Calu3 (cell line): ENCODE data around the gene NDUFA5. TPM values are rescaled to one million over a fixed set of nuclear protein-coding genes. Genes with fewer than 3 reads are reported as not detected.
"Not testable (repeated sequence)": the region's sequence is repeated elsewhere in the genome, so short reads cannot be mapped to it uniquely, and the experiment has no call there.

Experiments used
- BruUV-seq: library from RNA; stranded (reverse); fragments of 400-500 nt; replicated peaks from 2 replicates; lab custom pipeline; 2021; lab: Mats Ljungman, UMichigan
- CTCF ChIA-PET: fragments of 300-600 bp; sonication (Branson Sonifier 250); formaldehyde crosslinking; loops from one replicate; lab custom pipeline; 2022; ENCODE audit warnings: antibody characterized with exemption; lab: Charles Lee
- DNase-seq: peaks from one replicate; pipeline ENCODE4 v3.0.0; 2022
- H3K27ac Mint-ChIP-seq: one replicate; pipeline ENCODE4 v1.8.0; 2022; ENCODE audit warnings: mixed read lengths; ENCODE audit not compliant: unreplicated experiment
- H3K27me3 Mint-ChIP-seq: one replicate; pipeline ENCODE4 v1.8.0; 2022; ENCODE audit warnings: mixed read lengths; ENCODE audit not compliant: unreplicated experiment
- H3K36me3 Mint-ChIP-seq: one replicate; pipeline ENCODE4 v1.8.0; 2022; ENCODE audit warnings: mild to moderate bottlenecking, moderate library complexity, mixed read lengths; ENCODE audit not compliant: insufficient read depth, unreplicated experiment
- H3K4me1 Mint-ChIP-seq: one replicate; pipeline ENCODE4 v1.8.0; 2022; ENCODE audit warnings: mild to moderate bottlenecking, low read depth, mixed read lengths; ENCODE audit not compliant: unreplicated experiment
- H3K4me3 Mint-ChIP-seq: one replicate; pipeline ENCODE4 v1.8.0; 2022; ENCODE audit warnings: mild to moderate bottlenecking, low read depth, moderate library complexity, mixed read lengths; ENCODE audit not compliant: unreplicated experiment
- H3K9me3 Mint-ChIP-seq: one replicate; pipeline ENCODE4 v1.8.0; 2022; ENCODE audit warnings: low read depth, mixed read lengths; ENCODE audit not compliant: unreplicated experiment
- intact Hi-C: fragments of 100-400 bp; cut with micrococcal nuclease; formaldehyde crosslinking; loops from one replicate; pipeline ENCODE4 v1.10.0; 2022; ENCODE audit not compliant: unreplicated experiment
- total RNA-seq: library from RNA; stranded (reverse); gene quantifications from 2 replicates; pipeline ENCODE4 v1.2.3, GENCODE V29; 2022
- TF ChIP-seq, protein P1 (sequence below): fragments of 200-600 bp; IDR thresholded peaks from one replicate; pipeline ENCODE4 v1.8.0; 2022; ENCODE audit warnings: antibody characterized with exemption; ENCODE audit not compliant: unreplicated experiment

NDUFA5 gene
- total RNA-seq, 1 experiment from 2014 or later: 75.1 TPM

DNA sequence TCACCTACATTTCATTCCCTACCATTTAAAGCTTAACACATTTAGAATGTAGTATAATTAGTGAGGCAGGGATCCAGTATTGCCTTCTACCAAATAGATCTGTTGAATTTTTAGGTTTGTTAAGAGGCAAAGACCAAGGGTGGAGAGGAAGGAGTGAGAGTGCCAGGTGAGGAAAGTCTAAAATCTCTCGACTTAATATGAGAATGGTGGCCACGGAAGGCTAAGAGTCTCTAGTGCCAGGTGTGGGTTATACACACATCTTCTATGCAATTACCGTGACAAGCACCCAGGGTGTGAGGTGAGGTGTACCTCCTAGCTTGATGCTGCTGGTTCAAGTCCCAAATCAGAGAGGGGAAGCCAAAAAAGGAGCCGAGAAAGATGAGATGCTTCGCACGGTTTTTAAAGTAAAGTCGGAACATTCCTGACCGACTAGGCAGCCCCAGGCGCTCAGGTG is 23.7 kb downstream of the NDUFA5 start:
- H3K4me1 Mint-ChIP-seq: peaks cover 8% of the 10 kb centered on the region
- TF ChIP-seq, protein P1, sequence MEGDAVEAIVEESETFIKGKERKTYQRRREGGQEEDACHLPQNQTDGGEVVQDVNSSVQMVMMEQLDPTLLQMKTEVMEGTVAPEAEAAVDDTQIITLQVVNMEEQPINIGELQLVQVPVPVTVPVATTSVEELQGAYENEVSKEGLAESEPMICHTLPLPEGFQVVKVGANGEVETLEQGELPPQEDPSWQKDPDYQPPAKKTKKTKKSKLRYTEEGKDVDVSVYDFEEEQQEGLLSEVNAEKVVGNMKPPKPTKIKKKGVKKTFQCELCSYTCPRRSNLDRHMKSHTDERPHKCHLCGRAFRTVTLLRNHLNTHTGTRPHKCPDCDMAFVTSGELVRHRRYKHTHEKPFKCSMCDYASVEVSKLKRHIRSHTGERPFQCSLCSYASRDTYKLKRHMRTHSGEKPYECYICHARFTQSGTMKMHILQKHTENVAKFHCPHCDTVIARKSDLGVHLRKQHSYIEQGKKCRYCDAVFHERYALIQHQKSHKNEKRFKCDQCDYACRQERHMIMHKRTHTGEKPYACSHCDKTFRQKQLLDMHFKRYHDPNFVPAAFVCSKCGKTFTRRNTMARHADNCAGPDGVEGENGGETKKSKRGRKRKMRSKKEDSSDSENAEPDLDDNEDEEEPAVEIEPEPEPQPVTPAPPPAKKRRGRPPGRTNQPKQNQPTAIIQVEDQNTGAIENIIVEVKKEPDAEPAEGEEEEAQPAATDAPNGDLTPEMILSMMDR: no peak
- peak overlapping the region; percentile 99 for H3K27ac Mint-ChIP-seq
- no peak for DNase-seq
- CTCF ChIA-PET: interaction anchor here (0.6 to 1.8 kb wide), 6 partner anchors 39 to 623 kb away, joined by 3 to 10 read pairs (median 6); no protein-coding TSS in a partner anchor
- intact Hi-C loops: no loop called here
- H3K36me3 Mint-ChIP-seq: peaks cover 22% of the 10 kb centered on the region
- no TSS peak for BruUV-seq
- H3K27me3 Mint-ChIP-seq: peaks cover 27% of the 10 kb centered on the region
- H3K9me3 Mint-ChIP-seq: no peaks in the 10 kb centered on the region
- H3K4me3 Mint-ChIP-seq: peak overlapping the region; percentile 90

DNA sequence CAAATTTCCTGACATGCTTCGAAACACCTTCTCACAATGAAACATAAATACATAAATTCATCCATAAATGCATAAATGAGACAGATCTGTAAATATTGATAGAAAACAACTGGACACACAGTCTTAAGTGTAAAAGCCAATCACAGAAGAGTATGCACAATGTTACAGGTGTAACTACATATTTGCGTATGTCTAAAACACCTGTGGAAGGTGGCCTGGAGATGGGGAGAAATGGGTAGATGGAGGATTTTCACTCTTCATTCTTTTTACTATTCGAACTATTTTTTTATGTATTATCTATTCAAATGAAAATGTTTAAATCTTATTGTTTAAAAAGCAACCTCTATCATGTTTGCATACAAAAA is 24.1 kb downstream of the NDUFA5 start:
- DNase-seq: no peak
- Mint-ChIP-seq H3K4me3 (peak overlapping the region; percentile 90), H3K27ac (peak overlapping the region; percentile 99), H3K9me3 (no peaks in the 10 kb centered on the region), H3K4me1 (peaks cover 7% of the 10 kb centered on the region), H3K27me3 (peaks cover 27% of the 10 kb centered on the region), H3K36me3 (peaks cover 22% of the 10 kb centered on the region)
- BruUV-seq: no TSS peak
- TF ChIP-seq, protein P1: no peak
- intact Hi-C loops: no loop called here
- CTCF ChIA-PET: interaction anchor here (1.8 kb wide), 1 partner anchor 39 kb away, joined by 10 read pairs; no protein-coding TSS in a partner anchor

DNA sequence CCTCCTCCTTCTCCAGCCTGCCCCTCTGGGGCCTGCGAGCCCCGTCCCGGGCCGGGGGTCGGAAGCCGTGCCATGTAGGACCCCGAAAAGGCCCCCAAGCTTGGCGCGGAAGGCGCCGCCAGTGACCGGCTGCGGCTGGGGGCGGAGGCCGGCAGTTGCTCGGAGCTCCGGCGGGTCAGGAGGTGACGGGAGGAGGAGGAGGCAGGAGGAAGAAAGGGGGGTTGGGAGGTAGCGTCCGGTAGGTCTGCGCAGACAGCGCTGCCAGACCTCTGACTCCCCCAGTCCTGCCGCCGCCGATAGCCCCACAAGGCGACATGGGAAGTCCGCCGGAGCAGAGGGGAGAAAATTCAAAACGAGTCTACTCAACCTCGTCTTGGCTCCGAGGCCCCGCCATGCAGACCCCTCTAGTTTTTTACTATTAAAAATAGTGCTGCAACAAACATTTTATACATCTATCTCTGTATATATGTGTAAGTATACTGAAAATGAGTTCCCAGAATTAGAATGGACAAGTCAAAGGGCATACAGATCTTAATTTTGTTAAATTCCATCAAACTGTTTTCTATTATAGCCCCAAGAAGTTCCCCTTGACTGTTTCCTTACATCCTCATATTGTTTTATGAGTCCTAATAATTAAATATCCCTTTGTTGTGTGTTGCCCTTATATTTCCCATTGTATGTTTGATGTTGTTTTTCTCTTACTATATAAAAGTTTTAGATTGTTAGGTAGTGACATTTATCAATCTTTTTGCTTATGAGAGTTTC is 24.6 kb downstream of the NDUFA5 start:
- H3K9me3 Mint-ChIP-seq, H3K4me1 Mint-ChIP-seq, intact Hi-C loops, H3K27ac Mint-ChIP-seq, CTCF ChIA-PET: not testable (repeated sequence)
- DNase-seq: peak; percentile 39
- Mint-ChIP-seq H3K4me3 (peak overlapping the region; percentile 90), H3K27me3 (peaks cover 27% of the 10 kb centered on the region), H3K36me3 (peaks cover 22% of the 10 kb centered on the region)
- BruUV-seq: TSS peak; percentile 74

DNA sequence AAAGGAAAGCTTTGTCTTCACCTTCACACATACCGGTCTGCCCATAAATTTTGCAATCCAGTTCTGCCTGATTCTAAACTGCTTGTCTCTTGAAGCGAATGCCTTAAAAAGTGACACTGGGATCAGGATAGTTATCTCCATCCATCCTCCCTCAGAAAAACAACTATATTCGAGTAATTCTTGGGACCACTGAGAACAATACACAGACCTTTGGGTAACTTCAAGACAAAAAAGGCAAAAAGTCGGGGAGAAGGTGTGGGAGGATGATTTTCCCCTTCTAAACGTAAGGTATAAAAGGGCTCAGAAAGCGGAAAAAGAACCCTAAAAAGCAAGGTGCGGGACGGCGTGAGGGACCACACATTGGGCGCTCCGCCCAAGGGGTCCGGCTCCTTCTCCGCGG is 25.3 kb downstream of the NDUFA5 start:
- Mint-ChIP-seq H3K27me3 (peaks cover 27% of the 10 kb centered on the region), H3K4me3 (peak overlapping the region; percentile 90), H3K36me3 (peaks cover 22% of the 10 kb centered on the region)
- H3K27ac Mint-ChIP-seq, DNase-seq, intact Hi-C loops, H3K4me1 Mint-ChIP-seq, BruUV-seq, H3K9me3 Mint-ChIP-seq, CTCF ChIA-PET: not testable (repeated sequence)

DNA sequence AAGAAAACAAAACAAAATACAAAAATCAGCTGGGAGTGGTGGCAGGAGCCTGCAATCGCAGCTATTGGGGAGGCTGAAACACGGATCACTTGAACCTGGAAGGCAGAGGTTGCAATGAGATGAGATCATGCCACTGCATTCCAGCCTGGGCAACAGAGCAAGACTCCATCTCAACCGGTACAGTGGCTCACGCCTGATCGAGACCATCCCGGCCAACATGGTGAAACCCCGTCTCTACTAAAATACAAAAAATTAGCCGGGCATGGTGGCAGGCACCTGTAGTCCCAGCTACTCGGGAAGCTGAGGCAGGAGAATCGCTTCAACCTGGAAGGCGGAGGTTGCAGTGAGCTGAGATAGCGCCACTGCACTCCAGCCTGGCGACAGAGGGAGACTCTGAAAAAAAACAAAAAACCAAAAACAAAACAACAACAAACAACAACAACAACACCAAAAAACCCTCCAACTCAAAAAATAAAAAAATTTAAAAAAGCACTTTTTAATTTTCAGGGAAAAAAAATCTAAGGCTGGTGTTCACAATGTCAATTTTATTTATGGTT is 27.5 kb downstream of the NDUFA5 start:
- BruUV-seq, H3K4me1 Mint-ChIP-seq, H3K4me3 Mint-ChIP-seq, H3K9me3 Mint-ChIP-seq, H3K27ac Mint-ChIP-seq, intact Hi-C loops, CTCF ChIA-PET, DNase-seq: not testable (repeated sequence)
- Mint-ChIP-seq H3K36me3 (peaks cover 19% of the 10 kb centered on the region), H3K27me3 (peaks cover 27% of the 10 kb centered on the region)
